PFSK-1 (cell line): ENCODE results near the gene SLC9A3.

ENCODE experiments used
- POLR2AphosphoS5 ChIP-seq: IDR thresholded peaks from 2 replicates; pipeline ENCODE4 v1.6.1; 2012; ENCODE audit warnings: low read depth, mild to moderate bottlenecking, control low read depth, low read length, moderate library complexity
- TAF1 ChIP-seq: IDR thresholded peaks from 2 replicates; pipeline ENCODE4 v1.6.1; 2012; ENCODE audit warnings: low read length, control low read depth, borderline replicate concordance; ENCODE audit not compliant: insufficient read depth

- TF ChIP-seq POLR2AphosphoS5: no peak
- no peak for TF ChIP-seq TAF1
These were observed 75.1 kb downstream of the SLC9A3 start for GRCh38 chr5:449151-449550.
